PC-9 (cell line): ENCODE data around the gene BARX1.

ENCODE experiments used
- EZH2 ChIP-seq: fragments of 200-600 bp; sonication (generic); IDR thresholded peaks from 2 replicates; pipeline ENCODE4 v1.8.0; 2017; ENCODE audit warnings: antibody characterized with exemption, low read depth
- TF ChIP-seq, protein P1 (sequence below): fragments of 200-600 bp; sonication (generic); conservative IDR thresholded peaks from 2 replicates; pipeline ENCODE4 v1.6.1; 2017; ENCODE audit warnings: mixed run types, antibody characterized with exemption, mild to moderate bottlenecking, moderate library complexity

DNA sequence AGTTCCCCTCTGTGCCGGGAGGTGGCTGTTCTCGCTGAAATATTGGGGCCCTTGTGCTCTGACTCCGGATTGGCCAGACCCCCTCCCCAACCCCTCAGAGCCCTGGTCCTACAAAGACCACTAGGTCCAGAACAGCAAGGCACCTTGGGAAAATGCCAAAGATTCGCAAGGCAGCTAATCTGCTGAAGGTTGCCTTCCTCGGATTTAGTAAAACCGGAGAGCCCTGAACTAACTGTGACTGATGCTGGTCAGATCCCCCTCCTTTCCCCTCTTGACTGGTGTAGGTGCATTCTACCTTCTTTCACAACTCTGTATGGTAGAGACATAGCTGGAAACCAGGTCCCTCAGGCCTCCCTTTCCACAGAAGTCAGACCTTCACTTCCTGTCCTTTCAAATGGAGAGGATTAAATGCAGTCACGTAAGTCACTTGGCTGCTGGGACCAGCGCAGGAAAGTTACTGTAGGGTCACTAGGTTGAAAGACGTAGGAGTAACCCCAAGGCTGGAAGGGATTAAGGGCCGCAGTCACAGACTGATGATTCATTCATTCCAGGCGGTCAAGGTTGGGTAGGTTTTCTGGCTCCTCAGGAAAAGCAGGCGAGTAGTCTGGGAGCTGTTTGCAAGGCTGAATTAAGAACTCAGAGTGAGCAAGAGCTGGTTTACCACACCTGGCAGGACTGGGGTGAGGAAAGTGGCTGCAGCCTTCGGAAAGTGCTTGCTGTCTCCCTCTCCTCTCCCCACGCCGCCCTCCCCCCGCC is 5.3 kb downstream of the BARX1 start:
- TF ChIP-seq, protein P1, sequence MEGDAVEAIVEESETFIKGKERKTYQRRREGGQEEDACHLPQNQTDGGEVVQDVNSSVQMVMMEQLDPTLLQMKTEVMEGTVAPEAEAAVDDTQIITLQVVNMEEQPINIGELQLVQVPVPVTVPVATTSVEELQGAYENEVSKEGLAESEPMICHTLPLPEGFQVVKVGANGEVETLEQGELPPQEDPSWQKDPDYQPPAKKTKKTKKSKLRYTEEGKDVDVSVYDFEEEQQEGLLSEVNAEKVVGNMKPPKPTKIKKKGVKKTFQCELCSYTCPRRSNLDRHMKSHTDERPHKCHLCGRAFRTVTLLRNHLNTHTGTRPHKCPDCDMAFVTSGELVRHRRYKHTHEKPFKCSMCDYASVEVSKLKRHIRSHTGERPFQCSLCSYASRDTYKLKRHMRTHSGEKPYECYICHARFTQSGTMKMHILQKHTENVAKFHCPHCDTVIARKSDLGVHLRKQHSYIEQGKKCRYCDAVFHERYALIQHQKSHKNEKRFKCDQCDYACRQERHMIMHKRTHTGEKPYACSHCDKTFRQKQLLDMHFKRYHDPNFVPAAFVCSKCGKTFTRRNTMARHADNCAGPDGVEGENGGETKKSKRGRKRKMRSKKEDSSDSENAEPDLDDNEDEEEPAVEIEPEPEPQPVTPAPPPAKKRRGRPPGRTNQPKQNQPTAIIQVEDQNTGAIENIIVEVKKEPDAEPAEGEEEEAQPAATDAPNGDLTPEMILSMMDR = no peak
- no peak for TF ChIP-seq EZH2
